Measurements from ENCODE around the gene ISM1.

GRCh38 chr20:13205425-13205824 lies 15.6 kb upstream of the ISM1 start:
- TF ChIP-seq CTCF (IDR thresholded peaks at IDR 0.05; ENCODE audit: borderline replicate concordance, extremely low read depth, low read length, poor library complexity, severe bottlenecking), result no peak
- TF ChIP-seq EZH2 (IDR thresholded peaks at IDR 0.05; ENCODE audit: borderline replicate concordance, low read depth, low read length, severe bottlenecking), result no peak
